Stimulated activated CD4-positive, alpha-beta T cell treated with anti-CD3 and anti-CD28 coated beads, Interleukin-12 subunit alpha, Interleukin-12 subunit beta, amount 100 ng/mL, for 4 hours (primary cell): Measurements from ENCODE around the gene SHC4.
"Not testable (repeated sequence)": the region's sequence is repeated elsewhere in the genome, so short reads cannot be mapped to it uniquely, and the experiment has no call there.

ENCODE experiments used
- DNase-seq: peaks from one replicate; pipeline ENCODE4 v3.0.0-alpha.2; 2020

SHC4 gene

GRCh38 chr15:48790466-48791115 is 173.1 kb downstream of the SHC4 start:
- not testable (repeated sequence) for DNase-seq

GRCh38 chr15:48785712-48786111 is 178.0 kb downstream of the SHC4 start:
- no peak for DNase-seq

- no peak for DNase-seq
These were observed 178.5 kb downstream of the SHC4 start for GRCh38 chr15:48785195-48785594.

- no peak for DNase-seq
These were observed 179.0 kb downstream of the SHC4 start for GRCh38 chr15:48784756-48785155.

- no peak for DNase-seq
These were observed 180.8 kb downstream of the SHC4 start for GRCh38 chr15:48782911-48783310.

GRCh38 chr15:48781481-48782081 is 182.1 kb downstream of the SHC4 start:
- DNase-seq, result no peak

- no peak for DNase-seq
These were observed 182.7 kb downstream of the SHC4 start for GRCh38 chr15:48781017-48781416.

GRCh38 chr15:48778331-48778730 is 185.4 kb downstream of the SHC4 start:
- DNase-seq, result no peak

- DNase-seq, result no peak
These were observed 185.9 kb downstream of the SHC4 start for GRCh38 chr15:48777645-48778330.

- DNase-seq, result no peak
These were observed 188.2 kb downstream of the SHC4 start for GRCh38 chr15:48775546-48775945.

- no peak for DNase-seq
These were observed 189.2 kb downstream of the SHC4 start for GRCh38 chr15:48774484-48774883.
